ENCODE data around the gene ADGRG6.

- TF ChIP-seq CTCF (IDR thresholded peaks at IDR 0.05) (no peak), POLR2A (IDR thresholded peaks at IDR 0.05) (no peak), EP300 (IDR thresholded peaks at IDR 0.05) (no peak), POLR2AphosphoS5 (IDR thresholded peaks at IDR 0.05) (no peak)
Observed at GRCh38 chr6:142408409-142408808, 106.6 kb downstream of the ADGRG6 start.

Data from upper lobe of left lung (tissue), 4 donors.